Activated CD4-positive, CD25-positive, alpha-beta regulatory T cell (primary cell): Measurements from ENCODE around the gene HRAS.

Experiments used
- DNase-seq, 4 experiments: peaks; one replicate each; lab custom pipeline; 2025; lab: John Stamatoyannopoulos, UW

The HRAS gene

DNA sequence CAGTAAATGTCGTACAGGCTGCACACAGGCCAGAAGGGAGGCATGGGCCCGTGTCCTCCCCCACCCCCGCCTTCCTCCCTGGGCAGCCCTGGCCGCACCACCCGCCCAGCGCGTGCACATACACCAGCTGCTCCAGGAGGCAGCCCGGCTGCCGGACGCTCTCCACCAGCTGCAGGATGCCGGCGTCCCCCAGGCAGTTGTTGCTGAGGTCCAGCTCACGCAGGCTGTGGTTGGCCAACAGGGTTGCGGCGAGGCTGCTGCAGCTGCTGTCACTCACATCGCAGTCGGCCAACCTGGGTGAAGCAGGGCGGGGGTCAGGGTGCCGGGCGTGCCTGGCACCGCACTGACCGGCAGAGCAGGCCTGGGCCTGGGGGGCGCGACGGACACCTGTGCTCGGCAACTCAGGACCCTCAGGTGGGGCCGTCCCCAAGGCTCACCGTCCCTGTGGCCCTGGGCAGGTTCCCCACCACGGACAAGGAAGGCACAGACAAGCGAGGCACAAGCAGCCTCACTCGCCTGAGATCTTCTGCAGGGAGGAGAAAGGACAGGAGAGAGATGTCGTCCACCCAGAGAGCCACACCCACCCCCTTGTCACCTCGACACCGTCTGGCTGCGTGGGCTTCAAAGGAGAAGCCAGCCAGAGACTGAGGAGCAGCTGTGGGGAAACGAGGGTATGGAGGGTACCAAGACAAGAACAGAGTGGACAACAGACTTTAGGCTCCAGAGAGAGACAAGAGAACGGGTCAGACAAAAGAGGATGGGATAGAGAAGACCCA, 40.4 kb downstream of the HRAS start:
- no peak for DNase-seq

DNA sequence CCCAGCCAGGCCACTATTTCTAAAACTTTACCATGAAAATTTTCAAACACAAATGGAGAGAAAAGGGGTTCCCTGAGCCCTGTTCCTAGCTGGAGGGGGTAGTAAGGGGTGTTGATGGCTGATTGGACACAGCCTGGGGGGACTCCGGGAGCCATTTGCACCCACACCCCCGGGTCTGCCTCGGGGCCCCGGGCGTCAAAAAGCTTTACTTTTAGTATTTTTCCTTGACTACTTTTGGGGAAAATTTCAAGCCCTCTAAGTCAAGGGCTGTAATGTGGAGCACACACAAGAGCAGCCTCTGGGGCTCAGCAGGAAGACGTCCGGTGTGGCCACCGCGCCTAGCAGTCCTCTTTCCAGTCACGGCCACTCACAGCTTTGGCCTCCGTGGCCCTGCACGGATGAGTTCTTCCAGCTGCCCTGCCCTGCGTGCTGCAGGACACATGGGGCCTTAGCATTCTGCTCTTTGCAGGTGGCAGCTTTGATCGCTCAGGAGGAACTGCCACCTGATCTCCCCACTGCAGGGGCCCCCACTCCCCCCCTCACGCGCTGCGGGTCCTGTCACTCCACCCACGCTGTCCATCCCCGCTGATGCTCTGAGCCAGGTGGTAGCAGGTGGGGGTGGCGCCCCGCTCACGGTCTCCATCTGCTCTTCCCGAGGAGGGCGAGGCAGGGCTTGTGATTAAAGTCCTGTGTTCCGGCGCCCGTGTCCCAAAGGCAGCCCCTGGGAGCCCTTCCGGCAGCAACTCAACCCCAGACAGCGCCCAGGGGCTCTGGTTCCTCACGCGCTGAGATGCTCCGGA, 42.7 kb downstream of the HRAS start:
- DNase-seq, result no peak

DNA sequence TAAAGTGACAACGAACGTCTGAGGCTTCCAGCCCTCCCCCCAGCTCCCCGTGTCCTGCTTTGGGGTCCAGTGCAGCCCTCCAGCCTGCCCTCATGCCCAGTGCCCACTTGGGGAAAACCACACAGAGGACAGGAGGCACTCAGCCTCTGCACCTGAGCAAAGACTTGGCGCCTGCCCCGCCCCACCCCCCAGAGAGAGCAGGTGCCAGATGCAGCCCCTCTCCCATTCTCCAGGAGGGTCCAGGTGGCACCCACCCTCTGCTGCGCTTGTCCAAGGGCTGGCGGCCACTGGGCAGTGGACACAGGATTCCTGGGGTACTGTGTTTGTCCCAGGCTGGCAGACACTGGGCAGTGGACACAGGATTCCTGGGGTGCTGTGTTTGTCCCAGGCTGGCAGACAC, 44.0 kb downstream of the HRAS start:
- no peak for DNase-seq

DNA sequence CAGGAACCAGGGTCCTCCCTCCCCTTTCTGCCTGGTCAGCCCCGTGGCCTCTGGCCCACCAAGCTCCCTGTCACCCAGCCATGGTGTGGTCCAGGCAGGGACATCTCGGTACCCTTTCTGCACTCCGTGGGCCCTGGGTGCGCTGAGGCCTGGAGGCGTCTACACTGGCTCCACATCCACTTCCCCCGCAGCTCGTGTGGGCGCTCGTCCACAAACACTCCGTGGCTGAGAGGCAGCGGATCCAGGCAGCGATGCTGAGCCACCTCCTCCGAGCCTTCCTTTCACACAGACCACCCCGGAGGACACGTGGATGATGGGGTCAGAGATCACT, 44.5 kb downstream of the HRAS start:
- DNase-seq, result no peak

DNA sequence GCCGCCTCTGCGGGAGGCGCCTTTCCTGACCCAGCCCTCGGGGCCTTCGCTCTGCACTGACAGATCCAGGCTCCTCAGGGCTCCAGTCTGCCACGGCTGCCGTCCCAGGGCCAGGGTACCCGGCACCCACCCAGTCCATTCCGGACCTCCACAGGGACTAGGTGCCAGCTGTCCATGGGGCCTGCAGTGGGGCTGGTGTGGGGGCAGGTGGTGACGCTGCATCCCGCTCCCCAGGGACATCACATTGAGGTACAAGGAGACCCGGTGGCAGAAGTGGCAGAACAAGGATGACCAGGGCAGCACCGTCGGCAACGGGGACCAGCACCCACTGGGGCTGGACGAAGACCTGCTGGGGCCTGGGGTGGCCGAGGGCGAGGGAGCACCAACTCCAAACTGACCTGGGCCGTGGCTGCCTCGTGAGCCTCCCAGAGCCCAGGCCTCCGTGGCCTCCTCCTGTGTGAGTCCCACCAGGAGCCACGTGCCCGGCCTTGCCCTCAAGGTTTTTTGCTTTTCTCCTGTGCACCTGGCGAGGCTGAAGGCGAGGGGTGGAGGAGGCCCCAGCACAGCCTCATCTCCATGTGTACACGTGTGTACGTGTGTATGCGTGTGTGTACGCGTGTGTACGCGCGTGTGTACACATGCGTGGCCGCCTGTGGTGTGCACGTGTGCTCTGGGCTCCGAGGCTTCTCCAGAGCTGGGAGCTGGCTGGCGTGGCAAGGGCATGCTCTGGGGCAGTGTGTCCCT, 45.0 kb downstream of the HRAS start:
- no peak for DNase-seq

DNA sequence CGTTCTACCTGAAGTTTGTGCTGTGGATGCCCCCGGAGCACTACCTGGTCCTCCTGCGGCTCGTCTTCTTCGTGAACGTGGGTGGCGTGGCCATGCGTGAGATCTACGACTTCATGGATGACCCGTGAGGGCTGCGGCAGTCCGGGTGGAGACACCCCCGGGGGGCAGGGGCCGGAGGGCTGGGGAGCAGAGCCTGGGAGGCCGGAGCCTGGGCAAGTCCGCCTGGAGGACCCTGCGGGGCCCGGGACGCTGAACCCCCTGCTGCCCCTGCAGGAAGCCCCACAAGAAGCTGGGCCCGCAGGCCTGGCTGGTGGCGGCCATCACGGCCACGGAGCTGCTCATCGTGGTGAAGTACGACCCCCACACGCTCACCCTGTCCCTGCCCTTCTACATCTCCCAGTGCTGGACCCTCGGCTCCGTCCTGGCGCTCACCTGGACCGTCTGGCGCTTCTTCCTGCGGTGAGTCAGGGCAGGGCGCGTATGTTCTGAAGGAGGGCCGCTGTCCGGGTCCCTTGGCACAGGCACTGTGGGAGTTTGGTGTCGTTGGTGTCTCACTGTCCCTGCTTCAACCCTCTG, 45.7 kb downstream of the HRAS start:
- DNase-seq, result no peak

DNA sequence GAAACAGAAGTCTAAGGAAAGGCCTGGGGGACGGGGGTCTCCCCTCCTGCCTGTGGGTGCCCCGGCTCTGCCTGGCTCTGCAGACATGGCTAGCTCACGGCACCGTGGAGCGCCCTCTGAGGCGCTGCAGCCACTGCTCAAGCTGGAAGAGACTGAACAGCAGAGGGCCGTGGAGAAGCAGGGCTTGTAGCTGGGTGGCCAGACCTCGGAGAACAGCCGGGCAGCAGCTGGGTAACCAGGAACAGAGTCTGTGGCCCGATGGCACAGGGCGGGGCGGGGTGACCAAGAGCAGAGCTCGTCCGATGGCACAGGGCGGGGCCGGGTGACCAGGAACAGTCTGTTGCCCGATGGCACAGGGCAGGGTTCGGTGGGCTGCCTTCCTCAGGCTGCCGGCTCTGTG, 46.4 kb downstream of the HRAS start:
- DNase-seq, result no peak

DNA sequence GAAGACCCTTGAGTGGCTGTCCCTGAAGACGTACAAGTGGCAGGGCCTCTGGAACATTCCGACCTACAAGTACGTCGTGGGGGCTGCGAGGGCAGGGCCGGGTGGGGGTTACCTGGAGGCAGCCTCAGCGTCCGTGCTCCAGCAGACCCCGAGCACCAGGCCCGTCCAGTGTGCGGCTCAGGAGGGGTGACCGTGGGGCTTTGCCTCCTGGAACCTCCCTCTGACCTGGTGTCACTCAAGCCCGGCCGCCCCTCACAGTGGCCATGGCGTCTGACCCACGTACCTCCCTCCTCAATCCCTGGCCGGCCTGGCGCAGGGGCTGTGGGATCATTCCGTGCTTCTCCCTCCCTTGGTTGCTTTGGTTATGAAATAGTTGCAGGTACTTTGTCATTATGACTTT, 46.8 kb downstream of the HRAS start:
- no peak for DNase-seq

DNA sequence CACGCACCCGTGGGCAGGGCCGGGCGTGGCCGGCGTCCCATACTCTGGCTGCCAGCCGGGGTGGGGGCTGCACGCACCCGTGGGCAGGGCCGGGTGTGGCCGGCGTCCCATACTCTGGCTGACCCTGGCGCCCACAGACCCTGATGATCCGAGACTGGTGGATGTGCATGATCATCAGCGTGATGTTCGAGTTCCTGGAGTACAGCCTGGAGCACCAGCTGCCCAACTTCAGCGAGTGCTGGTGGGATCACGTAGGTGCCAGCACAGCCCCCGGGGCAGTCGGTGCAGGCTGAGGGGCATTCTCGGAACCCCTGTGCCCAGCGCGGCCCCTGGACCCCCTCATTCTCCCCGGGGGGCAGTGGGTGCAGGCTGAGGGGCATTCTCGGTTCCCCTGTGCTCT, 47.3 kb downstream of the HRAS start:
- no peak for DNase-seq

DNA sequence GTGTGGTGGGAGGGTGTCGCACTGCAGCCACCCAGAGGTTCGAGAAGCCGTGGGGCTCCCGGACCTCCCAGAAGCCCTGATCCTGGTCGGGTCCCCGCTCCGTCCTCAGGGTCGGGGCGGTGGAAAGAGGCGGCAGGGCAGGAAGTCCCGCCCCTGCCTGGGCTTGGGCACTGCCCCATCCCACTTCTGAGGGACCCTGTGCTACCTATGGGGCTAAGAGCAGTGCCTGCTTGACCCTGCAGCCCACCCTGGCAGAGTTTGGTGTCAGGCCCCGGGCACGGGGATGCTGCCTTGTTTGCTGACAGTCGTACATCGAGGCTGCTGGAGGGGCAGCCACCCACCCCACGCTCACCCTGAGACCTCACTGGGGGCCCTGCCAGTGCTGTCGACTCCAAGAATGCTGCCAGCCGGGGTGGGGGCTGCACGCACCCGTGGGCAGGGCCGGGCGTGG, 47.8 kb downstream of the HRAS start:
- no peak for DNase-seq

DNA sequence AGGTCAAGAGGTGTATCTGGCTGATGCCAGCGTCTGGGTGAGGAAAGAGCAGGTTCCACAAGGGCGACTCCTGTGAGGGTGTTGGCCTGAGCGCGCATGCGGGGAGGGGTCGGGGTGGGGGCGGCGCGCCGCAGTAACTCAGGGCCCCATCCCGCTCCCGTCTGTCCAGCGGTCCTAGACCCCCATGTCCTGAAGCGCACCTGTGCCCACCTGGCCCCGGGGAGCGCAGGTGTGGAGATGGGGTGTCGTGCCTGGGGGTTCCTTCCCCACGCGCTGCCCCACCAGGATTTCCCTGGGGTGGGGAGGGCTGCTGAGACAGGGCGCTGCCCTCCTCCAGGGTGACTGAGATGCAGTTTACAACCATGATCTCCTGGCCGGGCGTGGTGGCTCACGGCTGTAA, 49.2 kb downstream of the HRAS start:
- no peak for DNase-seq

DNA sequence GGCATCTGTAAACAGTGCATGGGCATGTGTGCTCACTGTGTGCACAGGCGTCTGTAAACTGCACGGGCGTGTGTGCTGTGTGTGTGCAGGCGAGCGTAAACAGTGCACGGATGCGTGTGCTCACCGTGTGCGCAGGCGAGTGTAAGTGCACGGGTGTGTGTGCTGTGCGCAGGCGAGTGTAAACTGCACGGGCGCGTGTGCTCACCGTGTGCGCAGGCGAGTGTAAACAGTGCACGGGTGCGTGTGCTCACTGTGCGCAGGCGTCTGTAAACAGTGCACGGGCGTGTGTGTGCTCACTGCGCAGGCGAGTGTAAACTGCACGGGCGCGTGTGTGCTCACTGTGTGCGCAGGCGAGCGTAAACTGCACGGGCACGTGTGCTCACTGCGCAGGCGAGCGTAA, 50.8 kb downstream of the HRAS start:
- DNase-seq, result no peak
